ENCODE results near the gene CTAG1A. TPM values are rescaled to one million over a fixed set of nuclear protein-coding genes. Genes with fewer than 3 reads are reported as not detected.
A peak's percentile ranks its signal among the peaks of the same experiment; 100 is the strongest.

The CTAG1A gene
- total and polyA plus RNA-seq, 2 experiments from 2014 or later, result not detected

DNA sequence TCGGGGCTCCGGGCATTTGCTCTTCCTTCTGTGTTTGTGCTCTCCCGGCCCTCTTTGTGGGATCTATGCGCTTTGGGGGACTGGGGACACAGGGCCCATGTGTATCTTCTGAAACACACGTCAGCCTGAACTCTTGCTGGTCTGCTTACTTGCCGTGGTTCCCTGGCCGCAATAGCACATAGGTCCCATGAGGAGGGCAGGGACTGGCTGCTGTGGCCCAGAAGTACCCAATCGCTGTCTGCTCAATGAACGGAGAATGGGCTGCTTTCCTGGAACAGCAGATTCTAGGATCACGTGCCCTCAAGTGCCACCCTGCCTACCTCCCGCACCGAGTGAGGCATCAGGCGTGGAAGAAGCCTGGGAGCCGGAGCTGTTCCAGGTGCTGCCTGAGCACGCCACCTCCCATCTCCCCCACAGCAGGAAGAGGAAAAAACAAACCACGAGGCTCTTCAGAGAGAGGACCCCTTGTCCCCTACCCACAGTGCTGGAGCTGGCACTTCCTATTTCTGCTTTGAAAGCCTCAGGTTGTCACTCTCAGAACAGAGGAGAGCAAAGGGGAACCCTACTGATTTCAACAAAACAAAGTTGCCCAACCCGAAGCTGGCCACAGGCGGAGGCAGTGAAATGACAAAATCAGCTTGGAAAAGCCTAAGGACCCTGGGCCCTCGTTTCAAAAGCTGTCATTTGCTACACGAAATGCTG, 42.1 kb upstream of the CTAG1A start (continued):
- TF ChIP-seq, protein P1, sequence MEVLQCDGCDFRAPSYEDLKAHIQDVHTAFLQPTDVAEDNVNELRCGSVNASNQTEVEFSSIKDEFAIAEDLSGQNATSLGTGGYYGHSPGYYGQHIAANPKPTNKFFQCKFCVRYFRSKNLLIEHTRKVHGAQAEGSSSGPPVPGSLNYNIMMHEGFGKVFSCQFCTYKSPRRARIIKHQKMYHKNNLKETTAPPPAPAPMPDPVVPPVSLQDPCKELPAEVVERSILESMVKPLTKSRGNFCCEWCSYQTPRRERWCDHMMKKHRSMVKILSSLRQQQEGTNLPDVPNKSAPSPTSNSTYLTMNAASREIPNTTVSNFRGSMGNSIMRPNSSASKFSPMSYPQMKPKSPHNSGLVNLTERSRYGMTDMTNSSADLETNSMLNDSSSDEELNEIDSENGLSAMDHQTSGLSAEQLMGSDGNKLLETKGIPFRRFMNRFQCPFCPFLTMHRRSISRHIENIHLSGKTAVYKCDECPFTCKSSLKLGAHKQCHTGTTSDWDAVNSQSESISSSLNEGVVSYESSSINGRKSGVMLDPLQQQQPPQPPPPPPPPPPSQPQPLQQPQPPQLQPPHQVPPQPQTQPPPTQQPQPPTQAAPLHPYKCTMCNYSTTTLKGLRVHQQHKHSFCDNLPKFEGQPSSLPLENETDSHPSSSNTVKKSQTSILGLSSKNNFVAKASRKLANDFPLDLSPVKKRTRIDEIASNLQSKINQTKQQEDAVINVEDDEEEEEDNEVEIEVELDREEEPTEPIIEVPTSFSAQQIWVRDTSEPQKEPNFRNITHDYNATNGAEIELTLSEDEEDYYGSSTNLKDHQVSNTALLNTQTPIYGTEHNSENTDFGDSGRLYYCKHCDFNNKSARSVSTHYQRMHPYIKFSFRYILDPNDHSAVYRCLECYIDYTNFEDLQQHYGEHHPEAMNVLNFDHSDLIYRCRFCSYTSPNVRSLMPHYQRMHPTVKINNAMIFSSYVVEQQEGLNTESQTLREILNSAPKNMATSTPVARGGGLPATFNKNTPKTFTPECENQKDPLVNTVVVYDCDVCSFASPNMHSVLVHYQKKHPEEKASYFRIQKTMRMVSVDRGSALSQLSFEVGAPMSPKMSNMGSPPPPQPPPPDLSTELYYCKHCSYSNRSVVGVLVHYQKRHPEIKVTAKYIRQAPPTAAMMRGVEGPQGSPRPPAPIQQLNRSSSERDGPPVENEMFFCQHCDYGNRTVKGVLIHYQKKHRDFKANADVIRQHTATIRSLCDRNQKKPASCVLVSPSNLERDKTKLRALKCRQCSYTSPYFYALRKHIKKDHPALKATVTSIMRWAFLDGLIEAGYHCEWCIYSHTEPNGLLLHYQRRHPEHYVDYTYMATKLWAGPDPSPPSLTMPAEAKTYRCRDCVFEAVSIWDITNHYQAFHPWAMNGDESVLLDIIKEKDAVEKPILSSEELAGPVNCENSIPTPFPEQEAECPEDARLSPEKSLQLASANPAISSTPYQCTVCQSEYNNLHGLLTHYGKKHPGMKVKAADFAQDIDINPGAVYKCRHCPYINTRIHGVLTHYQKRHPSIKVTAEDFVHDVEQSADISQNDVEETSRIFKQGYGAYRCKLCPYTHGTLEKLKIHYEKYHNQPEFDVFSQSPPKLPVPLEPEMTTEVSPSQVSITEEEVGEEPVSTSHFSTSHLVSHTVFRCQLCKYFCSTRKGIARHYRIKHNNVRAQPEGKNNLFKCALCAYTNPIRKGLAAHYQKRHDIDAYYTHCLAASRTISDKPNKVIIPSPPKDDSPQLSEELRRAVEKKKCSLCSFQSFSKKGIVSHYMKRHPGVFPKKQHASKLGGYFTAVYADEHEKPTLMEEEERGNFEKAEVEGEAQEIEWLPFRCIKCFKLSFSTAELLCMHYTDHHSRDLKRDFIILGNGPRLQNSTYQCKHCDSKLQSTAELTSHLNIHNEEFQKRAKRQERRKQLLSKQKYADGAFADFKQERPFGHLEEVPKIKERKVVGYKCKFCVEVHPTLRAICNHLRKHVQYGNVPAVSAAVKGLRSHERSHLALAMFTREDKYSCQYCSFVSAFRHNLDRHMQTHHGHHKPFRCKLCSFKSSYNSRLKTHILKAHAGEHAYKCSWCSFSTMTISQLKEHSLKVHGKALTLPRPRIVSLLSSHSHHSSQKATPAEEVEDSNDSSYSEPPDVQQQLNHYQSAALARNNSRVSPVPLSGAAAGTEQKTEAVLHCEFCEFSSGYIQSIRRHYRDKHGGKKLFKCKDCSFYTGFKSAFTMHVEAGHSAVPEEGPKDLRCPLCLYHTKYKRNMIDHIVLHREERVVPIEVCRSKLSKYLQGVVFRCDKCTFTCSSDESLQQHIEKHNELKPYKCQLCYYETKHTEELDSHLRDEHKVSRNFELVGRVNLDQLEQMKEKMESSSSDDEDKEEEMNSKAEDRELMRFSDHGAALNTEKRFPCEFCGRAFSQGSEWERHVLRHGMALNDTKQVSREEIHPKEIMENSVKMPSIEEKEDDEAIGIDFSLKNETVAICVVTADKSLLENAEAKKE (CRISPR knock-in tag; IDR thresholded peaks at IDR 0.05), result no peak

DNA sequence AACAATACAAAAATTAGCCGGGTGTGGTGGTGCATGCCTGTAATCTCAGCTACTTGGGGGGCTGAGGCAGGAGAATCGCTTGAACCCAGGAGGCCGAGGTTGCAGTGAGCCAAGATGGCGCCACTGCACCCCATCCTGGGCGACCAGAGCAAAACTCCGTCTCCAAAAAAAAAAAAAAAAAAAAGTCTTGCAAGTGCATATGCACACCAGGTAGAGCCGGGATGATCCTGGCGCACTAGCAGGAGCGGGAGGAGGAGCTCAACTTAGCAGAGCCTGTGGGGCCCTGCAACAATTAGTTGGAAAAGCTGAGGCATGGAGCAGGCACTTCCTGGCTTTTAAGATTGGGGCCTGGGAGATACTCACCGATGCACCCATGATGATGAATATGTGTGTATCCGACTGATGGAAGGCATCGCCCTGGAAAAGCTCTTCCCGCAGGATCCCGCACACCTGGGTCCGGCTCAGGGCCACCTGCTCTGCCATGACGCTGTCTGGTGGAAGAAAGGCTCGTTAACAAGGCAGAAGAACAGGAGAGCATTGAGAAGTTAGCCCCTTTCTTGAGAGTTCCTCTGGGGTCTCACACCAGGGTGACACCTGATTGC, 39.2 kb upstream of the CTAG1A start:
- Mint-ChIP-seq H3K4me3 (peak overlapping the region; percentile 79), H3K27me3 (ENCODE audit: insufficient read depth, low read depth, poor library complexity) (peaks cover 8% of the 10 kb centered on the region), H3K36me3 (ENCODE audit: low read depth) (peaks cover 24% of the 10 kb centered on the region), H3K9me3 (no peaks in the 10 kb centered on the region), H3K27ac (no peak overlapping the region), H3K4me1 (peaks cover 10% of the 10 kb centered on the region)
- peaks cover 31% of the 10 kb centered on the region for H3K79me2 ChIP-seq (replicated peaks; ENCODE audit: insufficient read depth)
- ATAC-seq (no peak), DNase-seq (ENCODE audit: low spot score) (no peak)
- TF ChIP-seq STAT1 (IDR thresholded peaks at IDR 0.05; ENCODE audit: unreplicated experiment) (no peak), POLR2AphosphoS5 (IDR thresholded peaks at IDR 0.05; ENCODE audit: low read depth) (no peak), CREB1 (CRISPR knock-in tag; IDR thresholded peaks at IDR 0.05; ENCODE audit: low read depth) (no peak), ZNF331 (CRISPR knock-in tag; IDR thresholded peaks at IDR 0.05; ENCODE audit: low read depth) (no peak), EZH2 (IDR thresholded peaks at IDR 0.05; ENCODE audit: low read depth, unreplicated experiment) (no peak), NANOG (IDR thresholded peaks at IDR 0.05; ENCODE audit: borderline replicate concordance) (no peak), EZH2phosphoT487 (IDR thresholded peaks at IDR 0.05; ENCODE audit: unreplicated experiment) (no peak), ZNF114 (CRISPR knock-in tag; IDR thresholded peaks at IDR 0.05) (no peak)
- TF ChIP-seq, protein P2, sequence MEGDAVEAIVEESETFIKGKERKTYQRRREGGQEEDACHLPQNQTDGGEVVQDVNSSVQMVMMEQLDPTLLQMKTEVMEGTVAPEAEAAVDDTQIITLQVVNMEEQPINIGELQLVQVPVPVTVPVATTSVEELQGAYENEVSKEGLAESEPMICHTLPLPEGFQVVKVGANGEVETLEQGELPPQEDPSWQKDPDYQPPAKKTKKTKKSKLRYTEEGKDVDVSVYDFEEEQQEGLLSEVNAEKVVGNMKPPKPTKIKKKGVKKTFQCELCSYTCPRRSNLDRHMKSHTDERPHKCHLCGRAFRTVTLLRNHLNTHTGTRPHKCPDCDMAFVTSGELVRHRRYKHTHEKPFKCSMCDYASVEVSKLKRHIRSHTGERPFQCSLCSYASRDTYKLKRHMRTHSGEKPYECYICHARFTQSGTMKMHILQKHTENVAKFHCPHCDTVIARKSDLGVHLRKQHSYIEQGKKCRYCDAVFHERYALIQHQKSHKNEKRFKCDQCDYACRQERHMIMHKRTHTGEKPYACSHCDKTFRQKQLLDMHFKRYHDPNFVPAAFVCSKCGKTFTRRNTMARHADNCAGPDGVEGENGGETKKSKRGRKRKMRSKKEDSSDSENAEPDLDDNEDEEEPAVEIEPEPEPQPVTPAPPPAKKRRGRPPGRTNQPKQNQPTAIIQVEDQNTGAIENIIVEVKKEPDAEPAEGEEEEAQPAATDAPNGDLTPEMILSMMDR (conservative IDR thresholded peaks at IDR 0.05; ENCODE audit: low read depth in 2 of 2), result no peak
- TF ChIP-seq, protein P3, sequence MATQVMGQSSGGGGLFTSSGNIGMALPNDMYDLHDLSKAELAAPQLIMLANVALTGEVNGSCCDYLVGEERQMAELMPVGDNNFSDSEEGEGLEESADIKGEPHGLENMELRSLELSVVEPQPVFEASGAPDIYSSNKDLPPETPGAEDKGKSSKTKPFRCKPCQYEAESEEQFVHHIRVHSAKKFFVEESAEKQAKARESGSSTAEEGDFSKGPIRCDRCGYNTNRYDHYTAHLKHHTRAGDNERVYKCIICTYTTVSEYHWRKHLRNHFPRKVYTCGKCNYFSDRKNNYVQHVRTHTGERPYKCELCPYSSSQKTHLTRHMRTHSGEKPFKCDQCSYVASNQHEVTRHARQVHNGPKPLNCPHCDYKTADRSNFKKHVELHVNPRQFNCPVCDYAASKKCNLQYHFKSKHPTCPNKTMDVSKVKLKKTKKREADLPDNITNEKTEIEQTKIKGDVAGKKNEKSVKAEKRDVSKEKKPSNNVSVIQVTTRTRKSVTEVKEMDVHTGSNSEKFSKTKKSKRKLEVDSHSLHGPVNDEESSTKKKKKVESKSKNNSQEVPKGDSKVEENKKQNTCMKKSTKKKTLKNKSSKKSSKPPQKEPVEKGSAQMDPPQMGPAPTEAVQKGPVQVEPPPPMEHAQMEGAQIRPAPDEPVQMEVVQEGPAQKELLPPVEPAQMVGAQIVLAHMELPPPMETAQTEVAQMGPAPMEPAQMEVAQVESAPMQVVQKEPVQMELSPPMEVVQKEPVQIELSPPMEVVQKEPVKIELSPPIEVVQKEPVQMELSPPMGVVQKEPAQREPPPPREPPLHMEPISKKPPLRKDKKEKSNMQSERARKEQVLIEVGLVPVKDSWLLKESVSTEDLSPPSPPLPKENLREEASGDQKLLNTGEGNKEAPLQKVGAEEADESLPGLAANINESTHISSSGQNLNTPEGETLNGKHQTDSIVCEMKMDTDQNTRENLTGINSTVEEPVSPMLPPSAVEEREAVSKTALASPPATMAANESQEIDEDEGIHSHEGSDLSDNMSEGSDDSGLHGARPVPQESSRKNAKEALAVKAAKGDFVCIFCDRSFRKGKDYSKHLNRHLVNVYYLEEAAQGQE (IDR thresholded peaks at IDR 0.05; ENCODE audit: unreplicated experiment), result no peak
- no peaks in the 10 kb centered on the region for H3K27me3 ChIP-seq (ENCODE audit: insufficient read depth)
- H3K4me2 ChIP-seq, result peak overlapping the region; percentile 82
- 0 out of 2 replicates have a peak, but pooled peaks cover 2% of the 10 kb centered on the region for H3F3A ChIP-seq (replicated peaks; ENCODE audit: low read depth)
- H3K4me3 ChIP-seq, result peak overlapping the region; percentile 85
- no peak overlapping the region for H3K27ac ChIP-seq (ENCODE audit: low read depth)
- no peaks in the 10 kb centered on the region for H3K9me2 ChIP-seq (ENCODE audit: insufficient read depth)
- H3K36me3 ChIP-seq (ENCODE audit: insufficient read depth), result no peaks in the 10 kb centered on the region
- no peaks in the 10 kb centered on the region for H4K20me1 ChIP-seq (replicated peaks; ENCODE audit: insufficient read depth)
- no peak overlapping the region for H2AFZ ChIP-seq
- no peaks in the 10 kb centered on the region for H3K4me1 ChIP-seq (ENCODE audit: insufficient read depth)

All from GM23338 (cell line).